Mesenteric fat pad (tissue), 1 donor: ENCODE results near the gene BCL2. TPM values are rescaled to one million over a fixed set of nuclear protein-coding genes. Genes with fewer than 3 reads are reported as not detected.

Experiments used
- DNase-seq: peaks from one replicate; pipeline ENCODE4 v3.0.0-alpha.2; 2020; ENCODE audit warnings: low spot score
- total RNA-seq: library from RNA; stranded (reverse); fragmentation: NEBNext Ultra II Directional; extraction: Animal tissue kit (Norgen Biotek cat#: 25700); gene quantifications from one replicate; pipeline ENCODE4 v1.2.1, GENCODE V29; 2021
- donor health status: DM: yes; HTN: yes; CAD: no.

BCL2 gene
- total RNA-seq, 1 donor from 2014 or later, result 58.7 TPM

GRCh38 chr18:63260380-63260754 is 59.2 kb downstream of the BCL2 start:
- no peak for DNase-seq

DNA sequence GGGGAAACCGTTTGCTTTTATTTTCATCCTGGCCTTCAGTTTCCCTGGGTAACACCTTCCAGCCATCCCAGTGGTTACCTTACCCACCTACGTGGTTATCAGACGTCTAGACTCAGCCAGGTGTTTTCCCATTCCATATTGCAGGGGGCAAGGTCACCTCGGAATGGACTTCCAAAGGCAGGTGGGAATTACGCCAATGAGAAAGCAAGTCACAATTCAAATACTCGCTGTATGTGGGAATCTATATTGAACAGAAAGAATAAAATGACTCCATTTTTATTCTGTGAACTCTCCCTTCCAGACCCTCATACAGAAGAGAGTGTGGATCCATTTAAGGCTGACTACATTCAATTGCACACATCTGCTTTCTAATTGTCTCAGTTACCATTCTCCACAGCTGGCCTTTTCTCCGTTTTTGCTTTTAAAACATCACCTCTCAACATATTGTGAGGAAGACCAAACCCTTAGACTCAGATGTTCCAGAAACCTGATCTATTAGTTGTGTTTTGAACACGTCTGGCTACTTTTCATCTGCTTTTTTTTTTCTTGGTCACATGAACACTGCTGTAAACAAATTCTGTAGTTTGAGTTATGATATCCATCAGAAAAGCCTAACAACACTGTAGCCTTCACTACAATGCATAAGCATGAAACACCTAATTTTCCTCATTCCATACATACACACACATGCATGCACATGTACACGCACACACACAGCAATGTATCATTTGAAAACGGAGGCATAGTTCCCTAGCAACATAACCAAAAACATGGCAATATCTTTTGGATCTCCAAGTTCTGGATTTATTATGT is 59.8 kb downstream of the BCL2 start:
- DNase-seq, result no peak

DNA sequence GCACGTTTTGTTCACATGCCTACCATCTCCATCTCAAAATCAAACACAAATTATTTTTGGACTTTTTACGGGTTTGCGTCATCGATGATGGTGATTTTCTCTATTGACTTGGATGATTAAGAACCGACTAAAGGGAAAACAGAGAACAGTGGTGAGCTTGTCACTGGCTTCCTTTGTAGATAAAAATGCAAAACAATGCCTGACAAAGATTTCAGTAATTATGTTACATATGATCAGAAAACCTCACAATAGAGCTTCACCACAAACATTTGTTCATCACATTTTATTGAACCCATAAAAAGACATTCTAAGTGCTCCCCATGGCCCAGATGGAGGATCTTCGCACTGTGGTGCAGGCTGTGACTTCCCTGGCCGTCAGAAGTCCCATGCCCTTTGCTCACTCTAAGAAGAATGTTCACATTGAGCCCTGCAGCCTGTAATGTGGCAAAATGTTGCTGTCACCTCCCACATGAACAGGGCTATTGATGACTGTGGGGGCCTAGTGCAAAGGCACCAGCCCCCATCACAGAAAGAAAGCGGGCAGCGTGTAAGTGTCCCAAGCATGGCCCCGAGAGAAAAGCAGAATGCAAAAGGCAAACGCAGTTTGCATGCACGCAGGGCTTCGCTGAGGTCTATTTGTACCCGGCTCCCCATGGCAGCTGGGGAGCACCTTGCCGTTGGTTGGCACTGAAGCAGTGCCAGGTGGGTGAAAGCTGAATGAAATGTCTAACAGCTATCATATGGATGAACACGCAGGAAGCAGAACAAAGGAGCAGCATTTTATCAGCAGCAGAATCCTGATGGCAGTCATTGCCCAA is 60.6 kb downstream of the BCL2 start:
- DNase-seq, result no peak

DNA sequence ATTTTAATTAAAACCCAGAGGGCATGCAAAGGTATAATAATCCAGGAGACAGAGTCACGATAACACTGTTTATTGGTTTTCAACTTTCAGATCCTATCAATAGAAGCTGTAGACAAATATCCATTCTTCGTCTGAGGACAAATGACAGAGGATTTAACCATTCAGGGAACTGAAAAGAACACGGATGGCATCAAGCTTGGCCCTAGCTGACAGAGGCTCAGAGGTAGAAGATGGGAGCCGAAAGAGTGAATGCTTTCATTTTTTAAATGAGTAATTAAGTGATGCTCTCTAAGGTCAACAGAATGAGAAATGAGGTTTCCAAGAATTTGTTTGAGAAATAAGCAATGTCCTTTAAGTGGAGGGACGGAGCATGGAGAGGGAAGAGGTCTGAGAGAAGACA is 62.1 kb downstream of the BCL2 start:
- no peak for DNase-seq

DNA sequence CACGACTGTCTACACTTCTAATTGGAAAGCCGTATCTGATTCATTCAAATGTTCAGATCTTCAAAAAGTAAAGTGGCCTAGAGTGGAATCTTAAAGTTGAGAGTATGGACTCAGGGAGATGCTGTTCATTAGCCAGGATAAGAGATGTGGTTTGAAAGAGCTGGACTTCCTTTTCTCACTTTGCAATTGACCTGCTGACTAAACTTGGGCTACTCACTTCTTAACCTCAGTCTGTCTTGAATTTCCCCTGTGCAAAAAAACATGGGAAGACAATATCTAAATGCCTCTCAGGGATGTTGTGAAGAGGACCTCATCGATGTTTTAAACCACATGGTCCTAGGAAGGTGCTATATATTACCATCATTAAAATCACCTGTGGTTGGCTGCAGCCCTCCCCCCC is 64.1 kb downstream of the BCL2 start:
- no peak for DNase-seq

- DNase-seq, result no peak
Measured at GRCh38 chr18:63254716-63255399, 64.7 kb downstream of the BCL2 start.

- DNase-seq, result no peak
Measured at GRCh38 chr18:63253428-63254372, 65.9 kb downstream of the BCL2 start.

- no peak for DNase-seq
Measured at GRCh38 chr18:63253014-63253413, 66.6 kb downstream of the BCL2 start.

- no peak for DNase-seq
Measured at GRCh38 chr18:63249771-63250170, 69.8 kb downstream of the BCL2 start.

DNA sequence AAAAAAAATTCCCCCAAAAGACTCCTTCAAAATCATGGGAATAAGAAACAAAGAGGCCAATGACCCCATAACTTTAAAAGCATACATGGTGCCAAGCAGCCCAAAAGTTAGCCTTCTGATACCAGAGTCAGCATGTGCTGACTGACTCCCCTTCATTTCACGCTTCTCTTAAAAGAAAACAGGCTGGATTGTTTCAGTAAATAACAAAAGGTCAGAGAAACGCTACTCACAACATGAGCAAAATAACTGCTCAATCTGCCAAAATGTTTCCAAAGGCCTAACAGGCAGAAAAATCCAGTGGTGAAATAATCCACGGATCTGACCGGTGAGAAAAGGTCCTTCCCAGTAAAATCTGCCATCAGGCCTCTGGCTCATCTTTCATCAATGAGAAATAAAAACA is 71.6 kb downstream of the BCL2 start:
- no peak for DNase-seq

- DNase-seq, result no peak
Measured at GRCh38 chr18:63247506-63247905, 72.1 kb downstream of the BCL2 start.

DNA sequence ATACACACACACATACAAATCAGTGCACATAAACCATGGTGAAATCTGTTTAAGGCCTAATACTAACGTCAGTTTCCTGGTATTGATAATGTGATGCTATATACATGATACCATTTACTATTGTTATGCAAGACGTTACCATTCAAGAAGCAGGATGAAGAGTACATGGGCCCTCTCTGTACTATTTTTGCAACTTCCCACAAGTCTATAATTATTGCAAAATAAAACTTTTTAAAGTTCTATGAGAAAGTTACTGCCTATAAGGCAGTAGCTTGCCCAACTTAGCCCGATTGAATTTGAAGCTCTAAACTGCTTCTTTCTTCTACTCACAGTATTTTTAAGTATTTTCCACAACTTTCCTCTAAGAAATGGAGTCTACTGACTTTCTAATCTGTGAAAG is 74.0 kb downstream of the BCL2 start:
- DNase-seq, result no peak

GRCh38 chr18:63244607-63245006 is 75.0 kb downstream of the BCL2 start:
- DNase-seq, result no peak

DNA sequence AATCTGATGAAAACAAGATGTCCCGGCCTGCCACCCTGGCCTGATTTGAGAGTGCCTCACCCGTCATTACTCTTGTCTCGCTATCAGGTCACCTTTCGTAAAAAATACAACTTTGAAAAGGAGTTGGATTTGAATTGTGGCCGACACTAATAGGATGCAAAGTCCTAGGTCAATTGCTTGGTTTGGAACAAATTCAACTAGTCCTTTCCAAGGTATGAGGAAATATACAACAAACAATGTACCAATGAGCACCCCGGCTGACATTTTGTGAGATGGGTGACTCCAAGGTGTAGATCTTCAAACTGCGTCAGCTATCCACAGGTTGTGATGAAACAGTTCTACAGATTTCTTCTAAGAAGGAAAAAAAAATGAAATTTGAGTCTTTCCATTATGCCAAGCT is 77.8 kb downstream of the BCL2 start:
- no peak for DNase-seq

GRCh38 chr18:63241317-63241712 is 78.3 kb downstream of the BCL2 start:
- no peak for DNase-seq

DNA sequence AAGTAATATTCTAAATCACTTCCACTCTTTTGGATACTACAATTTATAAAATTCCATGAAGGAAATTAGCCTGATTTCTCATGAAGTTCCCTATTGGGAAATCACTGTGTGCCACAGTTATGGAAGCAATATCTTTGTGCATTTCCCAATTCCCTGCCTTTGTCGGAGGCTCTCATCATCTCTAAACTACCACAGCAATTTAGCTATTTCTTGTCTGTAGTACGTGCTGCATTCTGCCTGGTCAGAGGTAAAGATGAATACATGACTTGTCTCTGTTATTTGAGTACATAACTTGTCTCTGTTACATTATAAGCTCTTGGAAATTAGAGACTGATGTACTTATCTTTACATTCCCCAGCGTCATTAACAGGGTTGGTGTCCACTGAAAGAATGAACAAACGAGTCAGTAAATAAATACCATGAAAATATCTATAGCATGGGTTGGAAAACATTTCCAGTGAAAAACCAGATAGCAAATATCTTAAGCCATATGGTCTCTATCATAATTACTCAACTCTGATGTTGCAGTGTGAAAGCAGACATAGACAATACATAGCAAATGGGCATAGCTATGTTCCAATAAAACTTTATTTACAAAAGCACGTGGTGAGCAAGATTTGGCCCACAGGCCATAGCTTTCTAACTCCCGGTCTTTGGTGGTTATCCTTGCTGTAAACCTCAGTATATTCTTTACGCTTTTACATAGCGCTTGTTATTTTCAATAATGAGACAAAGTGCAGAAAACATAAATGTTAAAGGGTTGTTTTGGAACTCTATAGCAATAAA is 78.8 kb downstream of the BCL2 start:
- no peak for DNase-seq

GRCh38 chr18:63238693-63239075 is 80.9 kb downstream of the BCL2 start:
- DNase-seq, result no peak

GRCh38 chr18:63237881-63238692 is 81.5 kb downstream of the BCL2 start:
- DNase-seq, result no peak
